CD14-positive monocyte (primary cell): ENCODE results near the gene MCRIP1. TPM values are rescaled to one million over a fixed set of nuclear protein-coding genes. Genes with fewer than 3 reads are reported as not detected.
A peak's percentile ranks its signal among the peaks of the same experiment; 100 is the strongest.

Source experiments
- DNase-seq, 3 donors: peaks; one replicate each; pipeline ENCODE4 v3.0.0-alpha.2; 2011 to 2022
- H2AFZ ChIP-seq: 2 replicates; pipeline ENCODE4 v1.6.0; 2012; ENCODE audit warnings: mild to moderate bottlenecking, low read depth, low read length, inconsistent platforms; ENCODE audit not compliant: insufficient read depth, poor library complexity, severe bottlenecking
- H3K27ac ChIP-seq, 2 donors: 1 replicate in 1 of 2; 2 replicates in 1 of 2; pipeline ENCODE4 v1.5.1; 2012 to 2013; ENCODE audit warnings: low read length in 2 of 2, control low read depth in 1 of 2, inconsistent platforms in 1 of 2, low read depth in 1 of 2, mild to moderate bottlenecking in 1 of 2
- H3K27me3 ChIP-seq, 2 donors: one replicate each; pipeline versions ENCODE4 v1.6.0 to v1.6.1; 2011 to 2013; ENCODE audit warnings: low read length in 2 of 2; ENCODE audit not compliant: control insufficient read depth in 2 of 2, insufficient read depth in 2 of 2
- H3K36me3 ChIP-seq, 2 donors: replicated peaks in 1 of 2; 1 replicate in 1 of 2; 2 replicates in 1 of 2; pipeline versions ENCODE4 v1.5.1 to v1.6.1; 2012 to 2013; ENCODE audit warnings: low read length in 2 of 2, control low read depth in 1 of 2, inconsistent platforms in 1 of 2, mild to moderate bottlenecking in 1 of 2; ENCODE audit not compliant: insufficient read depth in 2 of 2, control insufficient read depth in 1 of 2
- H3K4me1 ChIP-seq, 2 donors: 1 replicate in 1 of 2; 2 replicates in 1 of 2; pipeline versions ENCODE4 v1.5.1 to v1.6.1; 2012 to 2013; ENCODE audit warnings: low read length in 2 of 2, control low read depth in 1 of 2, inconsistent platforms in 1 of 2, mild to moderate bottlenecking in 1 of 2, moderate library complexity in 1 of 2; ENCODE audit not compliant: insufficient read depth in 2 of 2, control insufficient read depth in 1 of 2
- H3K4me2 ChIP-seq: replicated peaks from 2 replicates; pipeline ENCODE3; 2012; ENCODE audit warnings: low read length, moderate library complexity, mild to moderate bottlenecking; ENCODE audit not compliant: poor library complexity, severe bottlenecking; ENCODE audit errors: extremely low read depth
- H3K4me3 ChIP-seq, 3 experiments: fragments of 200-600 bp in 1 of 3; sonication (generic) in 1 of 3; replicated peaks in 1 of 3; 1 replicate in 2 of 3; 2 replicates in 1 of 3; pipeline ENCODE4 v1.5.1; 2011 to 2013; ENCODE audit warnings: low read length in 3 of 3, mild to moderate bottlenecking in 3 of 3, control low read depth in 2 of 3, low read depth in 2 of 3, inconsistent platforms in 1 of 3, moderate library complexity in 1 of 3
- H3K79me2 ChIP-seq: 2 replicates; pipeline ENCODE4 v1.6.0; 2012; ENCODE audit warnings: mild to moderate bottlenecking, control low read depth, inconsistent platforms, low read length, moderate library complexity; ENCODE audit not compliant: insufficient read depth
- H3K9ac ChIP-seq: 2 replicates; pipeline ENCODE4 v1.6.0; 2017; ENCODE audit warnings: low read length, mild to moderate bottlenecking; ENCODE audit not compliant: insufficient read depth, poor library complexity, severe bottlenecking
- H3K9me3 ChIP-seq, 2 donors: replicated peaks in 1 of 2; 1 replicate in 1 of 2; 2 replicates in 1 of 2; pipeline versions ENCODE4 v1.5.1 to v1.6.1; 2012 to 2013; ENCODE audit warnings: low read length in 2 of 2, control low read depth in 1 of 2; ENCODE audit not compliant: control insufficient read depth in 1 of 2, insufficient read depth in 1 of 2
- H4K20me1 ChIP-seq: 2 replicates; pipeline ENCODE4 v1.6.0; 2012; ENCODE audit warnings: mild to moderate bottlenecking, low read length, control low read depth, moderate library complexity; ENCODE audit not compliant: insufficient read depth
- H3K27ac Mint-ChIP-seq, 7 donors: one replicate each; pipeline ENCODE4 v1.8.0; 2020; ENCODE audit warnings: mild to moderate bottlenecking in 7 of 7, mixed read lengths in 7 of 7, moderate library complexity in 6 of 7, inconsistent platforms in 2 of 7
- H3K27me3 Mint-ChIP-seq, 3 donors: one replicate each; pipeline ENCODE4 v1.8.0; 2021 to 2022; ENCODE audit warnings: low read depth in 3 of 3, mild to moderate bottlenecking in 3 of 3, mixed read lengths in 3 of 3, moderate library complexity in 3 of 3, inconsistent platforms in 1 of 3
- H3K36me3 Mint-ChIP-seq, 2 donors: one replicate each; pipeline ENCODE4 v1.8.0; 2020; ENCODE audit warnings: mixed read lengths in 2 of 2, inconsistent platforms in 1 of 2, mild to moderate bottlenecking in 1 of 2
- H3K4me1 Mint-ChIP-seq: one replicate; pipeline ENCODE4 v1.8.0; 2020; ENCODE audit warnings: mild to moderate bottlenecking, mixed read lengths
- H3K4me3 Mint-ChIP-seq, 2 donors: one replicate each; pipeline ENCODE4 v1.8.0; 2020; ENCODE audit warnings: mild to moderate bottlenecking in 2 of 2, mixed read lengths in 2 of 2, moderate library complexity in 1 of 2
- H3K9me3 Mint-ChIP-seq, 7 donors: one replicate each; pipeline ENCODE4 v1.8.0; 2020 to 2022; ENCODE audit warnings: mixed read lengths in 7 of 7, mild to moderate bottlenecking in 6 of 7, moderate library complexity in 6 of 7, inconsistent platforms in 2 of 7
- CTCF ChIP-seq: fragments of 200-600 bp; IDR thresholded peaks from one replicate; pipeline ENCODE4 v1.8.0; 2022; ENCODE audit warnings: antibody characterized with exemption, mild to moderate bottlenecking
- WGBS: methylation state at CpG from one replicate; pipeline ENCODE4 v1.1.5; 2013; ENCODE audit warnings: missing lambda C conversion rate; ENCODE audit not compliant: insufficient coverage; 5-methylcytosine and 5-hydroxymethylcytosine counted together
- intact Hi-C, 2 donors: fragments of 100-400 bp; cut with micrococcal nuclease; formaldehyde crosslinking; loops; one replicate each; pipeline versions ENCODE4 v1.15.0 to v1.15.1; 2023
- polyA plus RNA-seq, 3 donors: library from polyadenylated mRNA; depleted of rRNA in 1 of 3; unstranded in 2 of 3; stranded (reverse) in 1 of 3; fragments of 300-500 nt in 2 of 3; fragments of >200 nt in 1 of 3; fragmentation: Illumina TruSeq in 2 of 3; gene quantifications; 1 replicate in 2 of 3; 2 replicates in 1 of 3; pipeline ENCODE4 v1.2.3, GENCODE V29; 2012 to 2021

The MCRIP1 gene
- polyA plus RNA-seq, 3 donors, result 48.4 to 63.0 (median 48.5) TPM

GRCh38 chr17:81851423-81851822 lies 18.3 kb upstream of the MCRIP1 start:
- no peak for TF ChIP-seq CTCF
- Mint-ChIP-seq H3K27me3 (peaks cover 0 to 3% (median 2%) of the 10 kb centered on the region in 3 donors), H3K9me3 (peaks cover 0 to 2% (median 0%) of the 10 kb centered on the region in 7 donors), H3K36me3 (peaks cover 57 to 91% of the 10 kb centered on the region in 2 donors), H3K27ac (peak overlapping the region in 2 of 7 donors; percentile 41 to 50), H3K4me1 (peaks cover 2% of the 10 kb centered on the region), H3K4me3 (peak overlapping the region in 1 of 2 donors; percentile 24)
- Histone ChIP-seq H3K4me1 (no peaks in the 10 kb centered on the region), H3K4me3 (no peak overlapping the region), H3K9ac (no peak overlapping the region), H2AFZ (no peak overlapping the region), H3K79me2 (peaks cover 69% of the 10 kb centered on the region), H3K9me3 (no peaks in the 10 kb centered on the region), H3K36me3 (peaks cover 81 to 82% of the 10 kb centered on the region in 2 donors), H3K4me2 (no peak overlapping the region), H3K27ac (no peak overlapping the region), H3K27me3 (no peaks in the 10 kb centered on the region), H4K20me1 (peaks cover 61% of the 10 kb centered on the region)
- no peak for DNase-seq
- whole genome bisulfite sequencing, result 97% methylated on average over 15 of the region's 16 CpGs
- intact Hi-C loops, result no loop called here

- peaks cover 0 to 3% (median 0%) of the 10 kb centered on the region in 3 donors for H3K27me3 Mint-ChIP-seq
- no CpG with 5 or more reads among the region's 12 CpGs for WGBS
- Histone ChIP-seq H3K4me3 (no peak overlapping the region), H3K36me3 (peaks cover 81 to 84% of the 10 kb centered on the region in 2 donors), H3K9ac (no peak overlapping the region), H2AFZ (no peak overlapping the region), H3K9me3 (no peaks in the 10 kb centered on the region), H3K4me1 (no peaks in the 10 kb centered on the region), H3K27ac (no peak overlapping the region), H4K20me1 (peaks cover 55% of the 10 kb centered on the region), H3K27me3 (no peaks in the 10 kb centered on the region), H3K4me2 (no peak overlapping the region), H3K79me2 (peaks cover 50% of the 10 kb centered on the region)
- no peak overlapping the region for H3K27ac Mint-ChIP-seq
- DNase-seq, result no peak
- peaks cover 0 to 2% (median 0%) of the 10 kb centered on the region in 7 donors for H3K9me3 Mint-ChIP-seq
- peaks cover 59 to 89% of the 10 kb centered on the region in 2 donors for H3K36me3 Mint-ChIP-seq
- intact Hi-C loops, result no loop called here
- no peak for TF ChIP-seq CTCF
- no peaks in the 10 kb centered on the region for H3K4me1 Mint-ChIP-seq
- no peak overlapping the region for H3K4me3 Mint-ChIP-seq
Observed at GRCh38 chr17:81849457-81849856, 16.4 kb upstream of the MCRIP1 start.
